Testis (tissue), 2 donors: ENCODE results near the gene AIPL1.

Experiments
- POLR2A ChIP-seq: fragments of 450-650 bp; IDR thresholded peaks from one replicate; pipeline ENCODE4 v1.6.1; 2017; ENCODE audit warnings: antibody characterized with exemption, mild to moderate bottlenecking, moderate library complexity
- TF ChIP-seq, protein P1 (sequence below), 3 experiments: fragments of 450-650 bp in 2 of 3; fragments of 200-600 bp in 1 of 3; sonication (generic) in 1 of 3; IDR thresholded peaks; one replicate each; pipeline ENCODE4 v1.5.1; 2016 to 2019; ENCODE audit warnings: antibody characterized with exemption in 3 of 3, mild to moderate bottlenecking in 2 of 3, moderate library complexity in 1 of 3

DNA sequence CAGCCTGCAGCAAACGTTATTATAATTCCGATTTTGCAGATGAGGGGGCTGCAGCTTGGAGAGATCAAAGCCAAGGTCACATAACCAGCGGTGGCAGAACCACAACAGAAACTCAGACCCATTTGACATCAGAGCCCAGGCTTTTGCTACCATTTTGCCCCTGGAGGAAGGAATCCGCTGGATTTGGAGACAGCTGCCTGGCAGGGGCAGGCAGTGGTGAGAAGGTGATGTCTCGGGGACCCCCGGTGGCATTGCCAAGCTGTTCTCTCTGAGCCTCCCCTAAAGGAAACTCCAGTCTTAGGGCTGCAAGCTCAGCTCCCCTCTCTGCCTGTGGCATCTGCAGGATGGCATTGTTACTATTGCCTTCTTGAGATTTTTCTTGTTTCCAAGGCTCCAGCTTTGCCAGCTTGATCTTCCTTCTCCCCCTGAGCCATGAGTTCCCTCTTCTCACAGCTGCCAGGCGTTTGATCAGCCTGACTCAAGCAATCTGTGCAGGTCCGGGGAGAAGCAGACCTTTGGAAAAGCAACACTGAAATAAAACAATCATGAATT is 40.8 kb downstream of the AIPL1 start:
- TF ChIP-seq, protein P1, sequence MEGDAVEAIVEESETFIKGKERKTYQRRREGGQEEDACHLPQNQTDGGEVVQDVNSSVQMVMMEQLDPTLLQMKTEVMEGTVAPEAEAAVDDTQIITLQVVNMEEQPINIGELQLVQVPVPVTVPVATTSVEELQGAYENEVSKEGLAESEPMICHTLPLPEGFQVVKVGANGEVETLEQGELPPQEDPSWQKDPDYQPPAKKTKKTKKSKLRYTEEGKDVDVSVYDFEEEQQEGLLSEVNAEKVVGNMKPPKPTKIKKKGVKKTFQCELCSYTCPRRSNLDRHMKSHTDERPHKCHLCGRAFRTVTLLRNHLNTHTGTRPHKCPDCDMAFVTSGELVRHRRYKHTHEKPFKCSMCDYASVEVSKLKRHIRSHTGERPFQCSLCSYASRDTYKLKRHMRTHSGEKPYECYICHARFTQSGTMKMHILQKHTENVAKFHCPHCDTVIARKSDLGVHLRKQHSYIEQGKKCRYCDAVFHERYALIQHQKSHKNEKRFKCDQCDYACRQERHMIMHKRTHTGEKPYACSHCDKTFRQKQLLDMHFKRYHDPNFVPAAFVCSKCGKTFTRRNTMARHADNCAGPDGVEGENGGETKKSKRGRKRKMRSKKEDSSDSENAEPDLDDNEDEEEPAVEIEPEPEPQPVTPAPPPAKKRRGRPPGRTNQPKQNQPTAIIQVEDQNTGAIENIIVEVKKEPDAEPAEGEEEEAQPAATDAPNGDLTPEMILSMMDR (IDR thresholded peaks at IDR 0.05), result no peak
- TF ChIP-seq POLR2A, result no peak
